Fibroblast of gingiva (primary cell): ENCODE data around the gene NABP1.

ENCODE experiments used
- DNase-seq: peaks from one replicate; pipeline ENCODE4 v3.0.0-alpha.2; 2011; ENCODE audit warnings: low read depth

The NABP1 gene

GRCh38 chr2:191680639-191681038, 2.7 kb downstream of the NABP1 start:
- no peak for DNase-seq

GRCh38 chr2:191682126-191682525, 4.2 kb downstream of the NABP1 start:
- DNase-seq, result no peak

- no peak for DNase-seq
Observed at GRCh38 chr2:191686066-191686465, 8.1 kb downstream of the NABP1 start.

GRCh38 chr2:191686729-191687128, 8.8 kb downstream of the NABP1 start:
- no peak for DNase-seq

GRCh38 chr2:191687867-191688266, 9.9 kb downstream of the NABP1 start:
- DNase-seq, result no peak

DNA sequence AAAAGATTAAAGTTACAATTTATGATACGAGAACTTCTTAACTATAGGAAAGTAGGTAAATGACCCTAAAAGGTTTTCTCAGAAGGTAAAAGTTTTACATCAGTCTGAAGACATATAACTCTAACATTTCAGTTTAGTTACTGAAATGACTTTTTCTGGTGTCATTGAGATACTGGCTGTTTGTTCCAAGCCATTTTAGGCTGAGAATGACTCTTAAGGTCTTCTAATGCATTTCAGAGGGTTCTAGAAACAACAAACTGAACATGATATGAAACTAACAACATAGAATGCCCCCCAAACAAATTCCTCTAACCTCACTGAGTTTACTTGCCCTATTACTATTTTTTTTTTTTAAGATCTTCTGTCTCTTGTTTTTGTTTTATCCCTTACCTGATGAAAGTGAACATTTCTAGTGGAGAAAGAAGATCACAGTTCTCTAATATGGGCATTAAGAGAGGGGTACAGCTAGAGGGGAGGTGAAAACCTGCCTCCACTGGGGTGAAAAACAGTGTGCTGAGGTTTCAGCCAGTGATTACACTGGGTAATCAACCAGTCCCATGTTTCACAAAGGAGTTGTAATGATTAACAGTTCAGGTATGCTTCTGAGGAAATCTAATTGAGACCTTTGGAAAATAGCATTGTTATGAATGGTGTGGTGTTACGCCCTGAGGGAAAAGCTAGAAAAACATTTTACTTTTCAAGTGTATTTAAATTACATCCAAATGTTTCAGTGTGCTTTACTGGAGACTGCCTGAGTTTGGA, 11.2 kb downstream of the NABP1 start:
- peak; percentile 91 for DNase-seq

DNA sequence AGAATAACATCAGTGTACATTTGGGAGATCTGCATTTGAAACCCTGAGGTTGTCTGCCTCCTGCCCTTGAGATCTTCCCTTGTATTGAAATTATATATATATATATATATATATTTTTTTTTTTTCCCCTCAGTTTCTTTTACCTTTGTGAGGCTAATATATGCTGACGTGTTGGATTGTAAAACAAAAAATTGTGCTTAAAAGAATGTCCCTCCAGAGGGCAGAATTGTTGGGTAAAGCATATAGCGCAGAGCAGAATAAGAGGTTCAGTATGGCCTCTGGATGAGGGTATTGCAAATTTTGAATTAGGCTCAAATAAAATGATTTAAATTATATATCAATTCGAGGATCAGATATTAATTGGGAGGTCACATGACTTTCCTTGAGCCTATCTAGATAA, 12.4 kb downstream of the NABP1 start:
- no peak for DNase-seq

GRCh38 chr2:191691016-191691735, 13.2 kb downstream of the NABP1 start:
- DNase-seq, result peak; percentile 88

- DNase-seq, result peak; percentile 37
Observed at GRCh38 chr2:191691898-191692297, 14.0 kb downstream of the NABP1 start.

DNA sequence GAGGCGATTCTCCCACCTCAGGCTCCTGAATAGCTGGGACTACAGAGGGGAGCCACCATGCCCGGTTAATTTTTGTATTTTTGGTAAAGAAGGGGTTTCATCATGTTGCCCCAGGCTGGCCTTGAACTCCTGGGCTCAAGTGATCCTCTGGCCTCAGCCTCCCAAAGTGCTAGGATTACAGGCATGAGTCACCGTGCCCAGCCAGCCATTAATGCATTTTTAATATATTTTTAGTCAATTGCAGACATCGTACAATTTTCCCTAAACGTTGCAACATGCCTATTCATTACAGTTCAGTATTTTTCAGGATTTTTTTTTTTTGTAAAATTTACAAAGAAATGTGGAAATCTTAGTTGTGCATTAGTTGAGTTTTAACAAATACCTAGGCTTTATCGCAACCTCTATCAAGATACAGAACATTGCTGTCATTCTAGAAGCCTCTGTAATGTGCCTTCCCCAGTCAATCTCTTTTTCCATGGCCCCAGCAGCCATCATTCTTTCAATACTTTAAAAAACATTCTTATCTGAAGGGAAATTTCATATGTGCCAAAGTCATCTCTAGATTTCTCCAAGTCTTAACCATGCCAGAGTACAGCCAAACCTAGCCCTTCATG, 14.7 kb downstream of the NABP1 start:
- DNase-seq, result peak; percentile 60

DNA sequence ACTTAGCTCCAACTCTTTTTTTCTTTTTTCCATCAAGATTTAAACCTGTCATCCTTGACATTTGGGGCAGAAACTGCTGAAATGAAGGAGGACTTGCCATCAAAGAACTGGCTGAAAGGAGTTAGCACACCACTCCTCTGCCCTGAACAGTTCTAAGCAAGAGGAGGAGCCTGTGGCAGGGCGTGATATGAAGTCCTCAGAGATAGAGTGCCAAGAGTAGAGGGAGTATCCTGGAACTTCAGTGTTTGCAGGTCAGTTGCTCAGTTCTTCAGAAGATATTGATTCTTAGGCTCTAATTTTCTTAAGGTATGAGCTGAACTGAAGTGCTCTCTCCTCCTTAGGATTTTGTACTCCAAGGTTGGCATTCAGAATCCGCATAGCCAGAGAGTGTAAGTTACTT, 15.2 kb downstream of the NABP1 start:
- DNase-seq, result no peak

DNA sequence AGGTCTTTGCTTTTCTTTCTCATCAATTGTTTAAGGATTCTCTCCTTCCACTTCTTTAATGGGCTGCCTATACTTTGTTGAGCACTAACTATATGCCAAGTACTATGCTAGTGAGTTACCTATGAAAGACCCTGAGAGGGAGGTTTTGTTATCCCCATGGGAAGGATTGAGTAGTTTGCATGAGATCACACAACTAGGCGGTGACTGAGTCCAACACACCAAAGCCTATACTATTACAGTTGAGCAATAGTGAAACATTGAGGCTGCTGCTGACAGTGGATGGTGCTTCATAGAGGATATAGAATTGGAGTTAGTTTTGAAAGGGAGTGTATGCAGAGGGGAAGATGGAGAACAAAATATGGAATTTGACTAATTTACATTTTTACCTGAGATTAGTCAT, 15.8 kb downstream of the NABP1 start:
- peak; percentile 52 for DNase-seq

- DNase-seq, result peak; percentile 95
Observed at GRCh38 chr2:191696001-191696400, 18.1 kb downstream of the NABP1 start.

GRCh38 chr2:191696966-191697365, 19.0 kb downstream of the NABP1 start:
- DNase-seq, result no peak

DNA sequence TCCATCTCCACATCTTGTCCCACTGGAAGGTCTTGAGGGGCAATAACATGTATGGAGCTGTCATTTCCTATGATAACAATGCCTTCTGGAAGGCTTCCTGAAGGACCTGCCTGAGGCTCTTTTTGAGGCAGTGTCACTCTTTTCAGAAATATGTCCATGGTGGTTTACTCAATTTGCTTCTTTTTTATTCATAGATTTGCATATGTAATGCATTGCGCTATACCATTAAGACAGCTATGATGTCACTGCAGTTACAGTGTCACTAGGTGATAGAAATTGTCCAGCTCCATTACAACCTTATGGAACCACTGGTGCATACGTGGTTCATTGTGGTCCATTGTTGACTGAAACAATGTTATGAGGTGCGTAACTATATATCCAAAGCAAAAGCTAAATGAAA, 19.9 kb downstream of the NABP1 start:
- no peak for DNase-seq

DNA sequence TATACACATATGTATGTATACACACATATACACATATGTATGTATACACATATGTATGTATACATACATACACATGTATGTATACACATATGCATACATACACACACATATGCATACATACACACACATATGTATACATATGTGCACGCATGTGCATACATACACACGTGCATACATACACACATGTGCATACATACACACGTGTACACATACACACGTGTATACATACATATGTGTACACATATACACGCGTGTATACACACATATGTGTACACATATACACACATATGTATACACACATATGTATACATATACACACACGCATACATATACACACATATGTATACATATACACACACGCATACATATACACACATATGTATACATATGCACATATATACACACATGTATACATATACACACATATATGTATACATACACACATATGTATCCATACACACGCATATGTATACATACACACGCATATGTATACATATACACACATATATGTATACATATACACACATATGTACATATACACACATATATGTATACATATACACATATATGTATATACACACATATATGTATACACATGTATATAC, 21.5 kb downstream of the NABP1 start:
- DNase-seq, result peak; percentile 24

DNA sequence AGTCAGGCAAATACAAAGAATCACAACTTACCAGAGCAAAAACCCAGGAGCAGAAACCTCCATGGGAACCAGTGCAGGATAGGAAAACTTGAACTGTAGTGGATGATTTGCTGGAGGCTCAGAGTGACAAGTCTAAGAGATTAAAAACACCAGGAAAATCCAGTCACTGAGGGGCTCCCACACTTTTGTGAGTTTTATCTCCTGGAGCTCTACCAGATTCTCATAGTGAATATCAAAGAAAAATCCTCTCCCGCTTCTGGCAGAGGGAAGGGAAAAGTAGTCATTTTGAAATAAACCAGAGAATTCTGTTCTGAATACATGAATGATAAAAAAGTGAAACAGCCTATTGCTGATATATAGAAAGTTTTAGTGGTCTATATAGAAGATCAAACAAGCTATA, 23.1 kb downstream of the NABP1 start:
- DNase-seq, result no peak

- peak; percentile 58 for DNase-seq
Observed at GRCh38 chr2:191701696-191702095, 23.8 kb downstream of the NABP1 start.

- DNase-seq, result no peak
Observed at GRCh38 chr2:191703079-191703725, 25.3 kb downstream of the NABP1 start.

- DNase-seq, result no peak
Observed at GRCh38 chr2:191705084-191705483, 27.1 kb downstream of the NABP1 start.

DNA sequence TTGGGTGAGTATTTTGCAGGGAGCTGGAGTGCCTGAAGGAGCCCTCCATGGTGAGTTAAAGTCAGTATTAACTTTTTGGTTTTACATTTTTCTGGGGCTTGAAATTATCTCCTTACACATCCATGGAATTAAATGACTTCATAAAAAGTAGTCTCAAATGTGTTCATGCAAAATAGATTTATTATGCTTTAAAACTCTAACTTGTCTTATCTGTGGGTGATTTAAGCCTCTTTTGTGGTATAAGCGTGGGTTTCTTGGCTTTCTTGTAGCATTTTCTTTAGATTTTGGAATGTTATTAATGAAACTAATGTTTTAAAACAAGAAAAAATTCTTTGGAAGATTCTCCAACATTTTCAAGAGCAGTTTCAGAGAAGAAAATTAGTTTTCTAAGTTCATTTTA, 27.8 kb downstream of the NABP1 start:
- no peak for DNase-seq

DNA sequence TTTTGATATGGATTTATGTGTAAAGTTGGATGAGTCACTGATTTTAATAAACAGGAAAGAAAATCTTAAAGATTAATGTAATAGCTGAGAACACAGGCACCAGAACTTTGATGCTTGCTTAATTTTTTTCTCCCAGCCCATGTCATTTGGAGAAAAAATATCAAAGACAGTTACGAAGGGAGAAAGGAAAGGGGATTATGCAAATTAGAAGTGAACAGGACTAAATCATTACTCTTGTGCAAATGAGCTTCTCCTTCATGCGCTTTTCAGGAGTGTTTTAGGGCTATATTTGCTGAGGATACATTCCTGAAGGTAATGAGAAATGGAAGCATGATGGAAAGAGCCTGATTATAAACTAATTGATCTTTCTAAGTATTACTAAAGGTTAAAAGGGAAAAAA, 28.9 kb downstream of the NABP1 start:
- no peak for DNase-seq
